ENCODE measurements around the gene ARHGEF40.

DNA sequence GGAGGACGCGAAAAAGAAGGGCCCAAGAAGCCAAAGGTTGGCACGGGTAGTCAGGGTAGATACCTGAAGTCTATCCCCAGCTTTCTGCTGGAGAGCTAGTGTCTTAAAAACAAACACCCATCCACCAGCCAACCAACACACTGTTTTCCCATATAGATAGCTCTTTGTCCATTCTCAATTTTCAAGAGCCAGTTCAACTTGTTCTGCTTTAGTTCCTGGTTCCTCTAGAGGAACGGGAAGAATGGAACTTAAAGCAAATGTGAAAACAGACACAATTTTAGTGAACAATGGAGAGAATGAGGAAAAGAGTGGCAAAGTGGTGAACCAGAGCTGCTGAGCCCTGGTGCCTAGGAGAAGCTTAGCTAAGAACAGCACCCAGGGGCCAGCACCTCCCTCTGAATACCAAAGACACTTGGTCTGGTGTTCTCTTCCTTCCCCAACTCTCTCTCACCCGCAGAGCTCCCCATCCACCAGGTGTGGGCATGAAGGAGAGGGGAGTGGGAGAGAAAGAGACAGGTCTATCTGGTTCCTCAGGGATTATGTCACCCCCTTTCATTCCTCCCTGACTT, 49.0 kb upstream of the ARHGEF40 start:
- TF ChIP-seq, protein P1, sequence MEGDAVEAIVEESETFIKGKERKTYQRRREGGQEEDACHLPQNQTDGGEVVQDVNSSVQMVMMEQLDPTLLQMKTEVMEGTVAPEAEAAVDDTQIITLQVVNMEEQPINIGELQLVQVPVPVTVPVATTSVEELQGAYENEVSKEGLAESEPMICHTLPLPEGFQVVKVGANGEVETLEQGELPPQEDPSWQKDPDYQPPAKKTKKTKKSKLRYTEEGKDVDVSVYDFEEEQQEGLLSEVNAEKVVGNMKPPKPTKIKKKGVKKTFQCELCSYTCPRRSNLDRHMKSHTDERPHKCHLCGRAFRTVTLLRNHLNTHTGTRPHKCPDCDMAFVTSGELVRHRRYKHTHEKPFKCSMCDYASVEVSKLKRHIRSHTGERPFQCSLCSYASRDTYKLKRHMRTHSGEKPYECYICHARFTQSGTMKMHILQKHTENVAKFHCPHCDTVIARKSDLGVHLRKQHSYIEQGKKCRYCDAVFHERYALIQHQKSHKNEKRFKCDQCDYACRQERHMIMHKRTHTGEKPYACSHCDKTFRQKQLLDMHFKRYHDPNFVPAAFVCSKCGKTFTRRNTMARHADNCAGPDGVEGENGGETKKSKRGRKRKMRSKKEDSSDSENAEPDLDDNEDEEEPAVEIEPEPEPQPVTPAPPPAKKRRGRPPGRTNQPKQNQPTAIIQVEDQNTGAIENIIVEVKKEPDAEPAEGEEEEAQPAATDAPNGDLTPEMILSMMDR (conservative IDR thresholded peaks at IDR 0.05; ENCODE audit: low read depth, low read length) = no peak
- no peak for TF ChIP-seq EZH2 (IDR thresholded peaks at IDR 0.05; ENCODE audit: low read length, unreplicated experiment)
